Activated T-helper 9 cell treated with anti-CD3 and anti-CD28 coated beads, Interleukin-2, amount 50 U/mL, for 16 hours (primary cell): ENCODE data around the gene NKX6-2.
"Not testable (repeated sequence)": the region's sequence is repeated elsewhere in the genome, so short reads cannot be mapped to it uniquely, and the experiment has no call there.

Experiments used
- DNase-seq: peaks from one replicate; pipeline ENCODE4 v3.0.0-alpha.2; 2020; ENCODE audit warnings: low read depth

Gene NKX6-2

GRCh38 chr10:132797986-132798385, 12.0 kb upstream of the NKX6-2 start:
- not testable (repeated sequence) for DNase-seq

DNA sequence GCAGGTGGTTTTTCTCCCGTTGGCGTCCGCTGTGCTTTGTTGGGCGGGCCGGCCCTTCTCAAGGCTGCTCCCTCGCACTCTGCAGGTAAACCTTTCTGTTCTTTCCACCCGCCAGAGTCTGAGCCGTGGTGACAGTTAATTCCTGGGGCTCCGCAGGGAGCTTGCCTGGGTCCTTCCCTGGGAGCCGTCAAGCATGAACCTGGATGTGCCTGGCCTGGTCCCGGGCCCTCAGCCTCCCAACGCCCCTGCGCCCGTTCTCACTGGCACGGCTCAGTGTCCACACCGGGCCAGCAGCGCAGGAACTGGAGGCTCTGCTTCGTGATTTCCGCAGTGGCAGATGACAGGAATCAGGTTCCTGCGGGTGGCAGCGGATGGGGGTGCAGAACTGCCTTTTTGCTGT, 10.9 kb upstream of the NKX6-2 start:
- no peak for DNase-seq

- no peak for DNase-seq
Measured at GRCh38 chr10:132793871-132794849, 8.2 kb upstream of the NKX6-2 start.

DNA sequence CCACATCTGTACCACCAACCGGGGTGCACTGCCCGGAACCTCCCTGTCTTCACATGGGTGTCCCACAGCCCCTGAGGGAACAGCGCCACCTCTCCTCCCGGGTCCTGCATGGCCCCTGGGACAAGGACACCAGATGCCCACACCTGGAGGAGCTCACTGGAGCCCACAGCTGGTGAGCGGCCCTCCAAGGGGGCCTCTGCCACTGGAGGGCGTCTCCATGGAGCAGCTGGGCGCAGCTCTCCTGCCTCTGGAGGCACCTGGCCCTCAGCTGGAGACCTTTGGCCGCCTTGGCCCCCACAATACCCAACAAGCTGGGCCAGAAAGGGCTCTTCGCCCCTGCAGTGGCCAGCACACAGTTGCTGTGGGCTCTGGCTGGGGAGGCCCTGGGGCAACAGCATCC, 7.3 kb upstream of the NKX6-2 start:
- no peak for DNase-seq

DNA sequence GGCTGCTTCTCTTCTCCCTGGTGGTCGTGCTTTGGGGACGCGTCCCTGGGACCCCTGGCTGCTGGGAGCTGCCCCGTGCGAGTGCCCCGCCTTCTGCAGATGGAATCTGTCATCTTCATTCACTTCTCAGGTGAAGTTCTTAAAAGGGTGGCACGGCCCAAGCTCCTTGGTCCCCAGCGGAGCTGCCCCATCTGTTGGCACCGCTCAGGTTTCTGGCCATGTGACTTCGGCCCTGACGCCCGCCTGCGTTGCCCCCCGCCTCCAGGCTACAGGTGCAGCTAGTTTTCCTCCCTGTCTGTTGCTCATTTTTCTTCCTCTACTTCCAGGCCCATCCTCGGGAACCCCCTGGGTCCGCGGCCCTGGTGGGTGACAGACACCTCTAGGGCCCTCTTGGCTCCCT, 6.8 kb upstream of the NKX6-2 start:
- no peak for DNase-seq

GRCh38 chr10:132792099-132792498, 6.2 kb upstream of the NKX6-2 start:
- not testable (repeated sequence) for DNase-seq

- DNase-seq: no peak
Measured at GRCh38 chr10:132790934-132791829, 5.2 kb upstream of the NKX6-2 start.

DNA sequence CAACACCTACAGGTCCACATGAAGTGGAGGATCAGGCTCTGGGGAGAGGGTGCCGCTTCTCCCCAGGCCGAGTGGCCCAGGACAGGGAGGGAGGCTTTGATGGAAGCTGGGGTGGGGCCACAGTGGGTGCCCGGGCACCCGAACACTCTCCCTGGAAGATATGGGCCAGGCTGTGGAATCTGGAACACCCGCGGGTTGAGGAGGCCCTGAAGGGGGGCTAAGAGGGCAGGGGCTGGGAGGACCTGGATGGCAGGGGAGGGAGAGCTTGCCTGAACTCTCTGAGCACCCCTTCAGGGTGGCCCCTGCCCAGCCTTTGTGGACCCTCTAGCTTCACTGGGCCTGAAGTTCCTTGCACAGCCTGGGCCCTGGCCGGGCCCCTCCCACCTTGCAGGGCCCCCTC, 4.5 kb upstream of the NKX6-2 start:
- DNase-seq: no peak

GRCh38 chr10:132789659-132790148, 3.8 kb upstream of the NKX6-2 start:
- DNase-seq: no peak

GRCh38 chr10:132788831-132789219, 2.9 kb upstream of the NKX6-2 start:
- no peak for DNase-seq

GRCh38 chr10:132788180-132788830, 2.4 kb upstream of the NKX6-2 start:
- no peak for DNase-seq

GRCh38 chr10:132787495-132788179, 1.7 kb upstream of the NKX6-2 start:
- no peak for DNase-seq

DNA sequence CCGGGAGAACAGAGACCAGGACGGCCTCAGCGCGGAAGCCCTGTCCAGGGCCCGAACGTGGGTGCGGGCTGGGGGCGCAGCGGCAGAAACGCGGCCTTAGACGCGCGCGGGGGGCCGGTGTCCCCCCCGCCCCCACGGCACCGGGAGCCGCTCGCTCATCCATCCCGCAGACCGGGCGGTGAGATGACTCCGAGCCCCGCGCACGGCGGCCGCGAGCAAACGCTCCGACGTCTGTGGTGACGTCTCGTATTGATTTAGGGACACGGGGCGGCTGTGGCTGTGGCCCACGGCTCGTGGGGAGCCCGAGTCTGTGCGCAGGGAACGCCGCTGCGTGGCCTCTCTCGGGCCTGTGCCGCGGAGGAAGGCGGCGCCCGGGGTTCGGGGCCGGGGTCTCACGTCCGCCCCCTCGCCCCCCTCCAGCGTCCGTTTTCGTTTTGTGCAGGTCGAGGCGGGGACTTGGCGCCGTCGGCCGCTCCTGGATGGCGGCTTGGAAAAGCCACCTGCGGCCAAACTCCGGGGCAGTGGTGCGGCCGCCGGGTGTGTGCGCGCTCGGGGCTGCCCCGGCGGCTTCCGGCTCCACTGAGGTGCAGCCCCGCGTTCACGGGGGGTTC, 1.0 kb upstream of the NKX6-2 start:
- no peak for DNase-seq

- DNase-seq: no peak
Measured at GRCh38 chr10:132786476-132786883, 533 bp upstream of the NKX6-2 start.

- DNase-seq: no peak
Measured at GRCh38 chr10:132784866-132785722, 853 bp downstream of the NKX6-2 start.

DNA sequence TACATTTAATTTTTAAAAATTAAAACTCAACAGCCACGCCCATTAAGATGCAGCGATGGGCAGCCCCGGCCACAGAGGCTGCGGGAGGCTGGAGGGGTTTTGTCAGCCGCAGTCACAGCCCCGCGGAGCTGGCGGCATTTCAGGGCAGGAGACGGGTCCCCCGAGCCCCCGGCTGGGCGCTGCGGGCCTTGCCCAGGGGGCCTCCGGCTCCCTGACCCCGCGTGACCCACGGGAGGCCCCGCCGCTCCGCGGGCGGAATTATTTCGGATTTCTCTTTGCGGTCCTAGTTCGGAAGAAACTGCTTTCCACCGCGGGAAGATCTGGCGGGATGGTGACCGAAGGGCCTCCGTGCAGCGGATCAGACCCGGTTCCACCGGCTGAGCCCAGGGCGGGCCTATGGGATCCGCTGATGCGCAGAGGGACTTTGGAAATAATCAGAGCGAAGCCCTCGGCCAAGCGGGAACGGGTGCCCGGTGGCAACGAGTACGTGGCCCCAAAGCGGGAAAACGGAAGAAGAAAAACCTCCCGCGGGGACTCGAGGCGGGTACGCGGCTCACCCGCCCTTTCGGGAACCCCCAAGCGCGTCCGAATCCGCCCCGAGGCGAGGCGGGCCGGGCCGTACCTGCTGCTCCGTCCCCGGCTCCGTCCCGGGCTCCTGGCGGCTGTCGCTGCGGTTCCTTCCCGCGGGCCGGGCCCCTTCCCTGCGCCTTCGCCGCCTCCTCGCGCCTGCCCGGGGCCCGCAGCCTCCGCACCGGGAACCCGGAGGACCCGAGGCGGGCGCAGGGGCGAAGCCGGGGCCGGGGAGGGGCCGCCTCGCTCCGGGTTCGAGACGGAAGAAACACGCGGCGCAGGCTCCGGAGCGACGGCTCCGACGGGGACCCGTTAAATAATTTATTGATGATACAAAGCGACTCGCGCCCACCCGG, 1.7 kb downstream of the NKX6-2 start:
- DNase-seq: no peak

GRCh38 chr10:132783165-132783939, 2.6 kb downstream of the NKX6-2 start:
- DNase-seq: no peak

DNA sequence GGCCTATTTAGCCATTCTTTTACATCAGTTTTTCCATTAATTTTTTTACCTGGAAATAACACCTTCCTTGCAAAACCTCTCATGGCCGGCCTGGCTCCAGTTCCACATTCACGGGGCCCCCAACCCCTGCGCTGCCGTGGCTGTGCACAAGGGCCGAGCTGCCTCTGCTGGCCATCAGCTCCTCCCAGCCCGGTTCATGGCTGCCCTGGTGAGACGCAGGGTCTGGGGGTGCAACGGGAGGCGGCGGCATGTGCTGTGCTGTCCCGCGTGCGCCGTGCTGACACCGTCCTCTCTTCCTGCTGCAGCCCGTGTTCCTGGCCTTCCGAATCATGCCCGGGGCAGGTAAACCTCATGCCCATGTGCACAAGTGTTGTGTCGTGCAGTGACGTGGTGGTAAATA, 4.4 kb downstream of the NKX6-2 start:
- no peak for DNase-seq
